ENCODE results near the gene PLCB4. TPM values are rescaled to one million over a fixed set of nuclear protein-coding genes. Genes with fewer than 3 reads are reported as not detected.

The PLCB4 gene
- total and polyA plus RNA-seq, 5 donors = 9.4 to 42.2 (median 27.7) TPM

DNA sequence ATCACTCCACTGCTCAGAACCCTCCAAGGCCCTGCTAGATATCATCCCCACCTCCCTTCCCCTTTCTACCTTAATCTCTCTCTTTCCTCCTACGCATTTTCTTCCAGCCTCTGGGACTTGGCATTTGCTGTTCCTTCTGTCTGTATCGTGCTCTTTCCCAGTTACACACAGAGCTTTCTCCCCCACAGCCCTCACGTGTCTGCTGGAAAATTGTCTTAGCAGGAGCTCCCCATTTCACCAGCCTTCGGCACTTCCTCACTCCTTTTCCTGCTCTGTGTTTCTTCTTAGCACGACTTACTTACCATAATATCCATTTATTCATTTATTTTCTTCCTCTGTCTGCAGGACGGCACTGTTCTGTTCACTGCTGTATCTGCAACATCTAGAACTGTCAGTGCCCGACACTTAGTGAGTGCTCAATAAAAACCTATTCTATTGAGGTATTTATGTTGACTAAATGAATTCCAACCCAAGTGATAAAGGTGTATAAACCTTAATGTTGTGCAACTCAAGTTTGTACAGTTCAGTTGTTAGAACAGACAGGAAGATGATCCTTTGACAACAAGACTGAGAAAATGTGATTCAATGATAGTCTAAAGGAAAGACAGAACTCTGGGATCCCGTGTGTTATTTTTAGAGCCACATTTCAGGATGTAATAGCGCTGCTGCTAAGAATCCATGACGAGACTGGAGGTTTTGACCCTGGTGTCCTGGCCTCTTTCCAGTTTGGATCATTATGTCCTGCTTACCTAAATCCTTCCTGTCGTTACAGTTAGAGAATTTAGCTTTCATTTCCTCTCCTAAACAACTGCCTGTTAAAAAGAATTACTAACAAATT is 275.4 kb downstream of the PLCB4 start:
- WGBS = 29% methylated on average over 11 of the region's 11 CpGs
- H3K9me3 ChIP-seq (ENCODE audit: control insufficient read depth, low read length) = no peaks in the 10 kb centered on the region

DNA sequence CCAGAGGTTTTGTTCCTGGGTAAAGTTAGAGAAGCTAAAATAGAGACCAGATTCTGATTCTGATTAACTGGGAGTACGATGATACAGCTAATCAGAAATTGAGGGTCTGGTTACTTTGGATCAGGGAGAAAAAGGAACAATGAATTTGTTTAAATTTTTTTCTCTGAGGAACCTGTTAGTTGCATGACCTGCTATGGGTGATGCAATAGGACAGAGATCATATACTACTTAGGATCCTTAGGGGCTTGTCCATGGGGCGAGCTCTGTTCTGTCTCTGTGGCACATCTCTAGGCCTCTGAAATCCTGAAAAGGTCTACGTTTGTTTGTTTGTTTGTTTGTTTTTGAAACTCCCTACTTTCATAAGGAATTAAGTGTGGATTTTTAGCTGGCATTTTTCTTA is 279.4 kb downstream of the PLCB4 start:
- ATAC-seq (no peak), DNase-seq (no peak)
- intact Hi-C loops (cut with DNase I) = loop anchor here in 1 of 4 donors (10.0 kb wide), 1 partner anchor 114 kb away; no protein-coding TSS in a partner anchor
- Histone ChIP-seq H3K4me1 (ENCODE audit: control insufficient read depth, insufficient read depth, low read length) (no peaks in the 10 kb centered on the region), H3K27me3 (ENCODE audit: control insufficient read depth, insufficient read depth) (no peaks in the 10 kb centered on the region), H3K4me3 (ENCODE audit: low read length) (no peak overlapping the region), H3K27ac (ENCODE audit: low read length) (no peak overlapping the region), H3K9me3 (ENCODE audit: control insufficient read depth, low read length) (no peaks in the 10 kb centered on the region)
- 64% methylated on average over 3 of the region's 3 CpGs for WGBS

More for the DNA sequence above, 275.4 kb downstream of the PLCB4 start:
- intact Hi-C loops (cut with DNase I) = loop anchor here in 1 of 4 donors (10.0 kb wide), 1 partner anchor 110 kb away; no protein-coding TSS in a partner anchor
- no peaks in the 10 kb centered on the region for H3K4me1 ChIP-seq (ENCODE audit: control insufficient read depth, insufficient read depth, low read length)
- no peak overlapping the region for H3K4me3 ChIP-seq (ENCODE audit: low read length)
- ATAC-seq (peak; percentile 64 to 66), DNase-seq (no peak)
- H3K27ac ChIP-seq (ENCODE audit: low read length) = peak overlapping the region; percentile 3
- H3K27me3 ChIP-seq (ENCODE audit: control insufficient read depth, insufficient read depth) = no peaks in the 10 kb centered on the region

DNA sequence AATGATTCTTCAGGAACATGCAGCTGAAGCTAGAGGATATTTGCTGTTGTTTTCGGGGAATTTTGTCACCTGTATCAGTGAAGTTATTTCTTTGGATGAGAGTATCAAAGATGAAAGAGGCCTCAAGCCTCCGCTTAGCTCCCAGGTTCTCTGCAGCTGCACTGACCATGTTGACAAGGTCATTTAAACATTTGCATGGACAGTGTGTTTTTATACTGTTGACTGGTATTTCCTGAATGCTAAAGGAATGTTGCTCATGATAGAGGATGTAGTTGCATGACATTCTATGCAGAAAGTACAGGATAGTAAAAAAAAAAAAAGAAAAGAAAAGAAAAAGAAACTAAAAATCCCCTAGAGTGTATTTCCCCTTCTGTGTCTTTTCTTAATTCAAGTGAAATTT is 279.9 kb downstream of the PLCB4 start:
- WGBS = 82% methylated on average over 2 of the region's 2 CpGs
- no peaks in the 10 kb centered on the region for H3K4me1 ChIP-seq (ENCODE audit: control insufficient read depth, insufficient read depth, low read length)
- intact Hi-C loops (cut with DNase I) = loop anchor here in 1 of 4 donors (10.0 kb wide), 1 partner anchor 114 kb away; no protein-coding TSS in a partner anchor

DNA sequence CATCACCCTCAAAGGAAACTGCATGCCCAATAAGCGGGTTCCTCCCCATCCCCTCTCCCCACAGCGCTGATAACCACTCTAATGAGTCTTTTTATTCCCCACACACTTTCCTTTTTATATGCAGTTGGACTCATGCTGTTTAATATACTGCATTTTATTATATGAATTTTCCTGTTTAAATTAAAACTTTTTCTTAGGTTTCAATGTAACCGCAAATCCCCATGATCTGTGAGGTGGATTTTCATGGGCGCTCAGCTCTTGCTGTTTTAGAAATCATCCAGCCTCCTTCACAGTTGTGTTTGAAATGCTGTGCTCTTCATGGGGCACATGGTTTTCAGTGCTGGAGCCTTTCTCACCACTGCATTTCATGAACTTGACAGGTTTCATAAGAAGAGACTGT is 280.4 kb downstream of the PLCB4 start:
- 94% methylated on average over 4 of the region's 4 CpGs for WGBS
- no peaks in the 10 kb centered on the region for H3K4me1 ChIP-seq (ENCODE audit: control insufficient read depth, insufficient read depth, low read length)
- H3K27me3 ChIP-seq (ENCODE audit: control insufficient read depth, insufficient read depth) = no peaks in the 10 kb centered on the region
- intact Hi-C loops (cut with DNase I) = loop anchor here in 1 of 4 donors (10.0 kb wide), 1 partner anchor 114 kb away; no protein-coding TSS in a partner anchor
- H3K4me3 ChIP-seq (ENCODE audit: low read length) = no peak overlapping the region
- no peak for ATAC-seq
- no peaks in the 10 kb centered on the region for H3K9me3 ChIP-seq (ENCODE audit: control insufficient read depth, low read length)
- no peak for DNase-seq
- no peak overlapping the region for H3K27ac ChIP-seq (ENCODE audit: low read length)

More for the DNA sequence above, 279.9 kb downstream of the PLCB4 start:
- ATAC-seq (no peak), DNase-seq (no peak)
- Histone ChIP-seq H3K27ac (ENCODE audit: low read length) (no peak overlapping the region), H3K4me3 (ENCODE audit: low read length) (no peak overlapping the region), H3K27me3 (ENCODE audit: control insufficient read depth, insufficient read depth) (no peaks in the 10 kb centered on the region), H3K9me3 (ENCODE audit: control insufficient read depth, low read length) (no peaks in the 10 kb centered on the region)

DNA sequence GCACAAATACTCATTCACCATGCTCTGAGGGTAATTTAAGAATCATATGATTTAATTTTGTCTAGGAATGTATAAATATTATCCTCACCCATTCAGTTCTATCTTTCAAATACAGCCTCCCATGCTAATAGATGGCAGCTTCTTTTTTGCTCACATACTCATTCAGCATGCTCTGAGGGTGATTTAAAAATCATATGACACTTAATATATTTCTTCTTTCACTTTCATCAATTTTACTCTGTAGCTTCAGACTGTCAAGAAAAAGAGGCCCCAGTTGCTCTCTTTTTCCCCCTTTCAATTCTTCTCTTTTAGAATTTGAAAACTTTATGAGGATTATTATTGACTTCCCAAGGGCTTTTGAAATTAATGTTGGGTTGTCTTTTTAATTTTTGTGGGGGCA is 283.9 kb downstream of the PLCB4 start:
- ATAC-seq (no peak), DNase-seq (no peak)
- no peaks in the 10 kb centered on the region for H3K4me1 ChIP-seq (ENCODE audit: control insufficient read depth, insufficient read depth, low read length)
- intact Hi-C loops (cut with DNase I) = loop anchor here in 1 of 4 donors (5.0 kb wide), 1 partner anchor 275 kb away; no protein-coding TSS in a partner anchor
- no peak overlapping the region for H3K27ac ChIP-seq (ENCODE audit: low read length)
- H3K9me3 ChIP-seq (ENCODE audit: control insufficient read depth, low read length) = no peaks in the 10 kb centered on the region
- no peaks in the 10 kb centered on the region for H3K27me3 ChIP-seq (ENCODE audit: control insufficient read depth, insufficient read depth)
- H3K4me3 ChIP-seq (ENCODE audit: low read length) = no peak overlapping the region

DNA sequence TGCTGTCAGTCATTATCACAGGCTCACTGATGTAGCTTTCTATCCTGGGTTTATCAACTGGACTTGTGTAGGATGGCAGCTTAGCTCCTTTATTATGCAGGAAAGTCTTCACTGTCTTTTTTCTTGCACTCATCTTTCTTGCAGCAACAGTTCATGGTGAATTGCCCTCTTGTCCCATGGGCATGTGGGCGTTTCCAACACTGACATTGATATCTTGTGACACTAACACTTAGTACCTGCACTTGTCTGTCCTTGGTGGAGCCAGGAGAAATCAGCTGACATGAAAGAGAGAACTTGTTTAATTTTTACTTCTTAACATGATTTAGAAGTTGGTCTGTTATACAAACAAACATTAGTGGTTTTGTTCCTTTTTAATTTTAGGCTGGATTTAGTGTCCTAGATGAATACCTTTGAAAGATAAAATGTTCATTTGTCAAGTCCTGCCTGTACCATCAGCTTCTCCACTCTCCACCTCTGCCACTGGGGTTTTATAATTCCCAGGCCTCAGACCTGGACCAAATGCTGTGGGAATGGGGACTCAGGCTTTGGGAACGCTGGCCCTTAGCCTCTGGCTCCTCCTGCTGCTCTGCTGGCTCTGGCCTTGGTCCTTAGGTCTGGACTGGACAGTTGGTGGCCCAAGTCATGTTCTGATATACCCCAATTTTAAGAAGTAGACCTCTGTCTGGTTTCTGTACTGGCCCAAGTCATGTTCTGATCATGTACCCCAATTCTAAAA is 284.5 kb downstream of the PLCB4 start:
- H3K27ac ChIP-seq (ENCODE audit: low read length) = no peak overlapping the region
- DNase-seq (no peak), ATAC-seq (peak; percentile 40 to 70)
- H3K9me3 ChIP-seq (ENCODE audit: control insufficient read depth, low read length) = no peaks in the 10 kb centered on the region
- intact Hi-C loops (cut with DNase I) = loop anchor here in 1 of 4 donors (5.0 kb wide), 1 partner anchor 276 kb away; no protein-coding TSS in a partner anchor
- no peaks in the 10 kb centered on the region for H3K4me1 ChIP-seq (ENCODE audit: control insufficient read depth, insufficient read depth, low read length)
- WGBS = 71% methylated on average over 2 of the region's 2 CpGs
- no peak overlapping the region for H3K4me3 ChIP-seq (ENCODE audit: low read length)
- no peaks in the 10 kb centered on the region for H3K27me3 ChIP-seq (ENCODE audit: control insufficient read depth, insufficient read depth)

DNA sequence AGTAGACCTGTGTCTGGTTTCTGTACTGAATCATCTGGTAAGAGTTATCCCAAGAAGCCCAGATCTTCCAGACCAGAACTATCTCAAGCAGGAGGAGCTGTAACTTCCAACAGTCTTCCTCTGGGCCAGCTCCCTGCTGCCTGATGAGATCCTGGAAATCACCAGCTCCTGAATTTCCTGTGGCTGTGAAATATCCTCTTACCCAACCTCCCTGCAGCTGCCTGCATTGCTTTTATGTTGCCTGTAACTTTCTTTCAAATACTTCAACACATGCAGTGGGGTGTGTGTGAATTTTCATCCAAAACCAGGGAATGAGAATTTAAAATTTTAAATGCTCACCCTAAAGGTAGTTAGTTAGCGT is 285.0 kb downstream of the PLCB4 start:
- WGBS = 96% methylated on average over 1 of the region's 1 CpG
- peak in 1 of 2 donors; percentile 24 for ATAC-seq
- H3K4me1 ChIP-seq (ENCODE audit: control insufficient read depth, insufficient read depth, low read length) = no peaks in the 10 kb centered on the region
- H3K27ac ChIP-seq (ENCODE audit: low read length) = no peak overlapping the region
- H3K9me3 ChIP-seq (ENCODE audit: control insufficient read depth, low read length) = no peaks in the 10 kb centered on the region
- H3K27me3 ChIP-seq (ENCODE audit: control insufficient read depth, insufficient read depth) = no peaks in the 10 kb centered on the region
- no peak overlapping the region for H3K4me3 ChIP-seq (ENCODE audit: low read length)
- intact Hi-C loops (cut with DNase I) = loop anchor here in 1 of 4 donors (5.0 kb wide), 1 partner anchor 277 kb away; no protein-coding TSS in a partner anchor
- no peak for DNase-seq

DNA sequence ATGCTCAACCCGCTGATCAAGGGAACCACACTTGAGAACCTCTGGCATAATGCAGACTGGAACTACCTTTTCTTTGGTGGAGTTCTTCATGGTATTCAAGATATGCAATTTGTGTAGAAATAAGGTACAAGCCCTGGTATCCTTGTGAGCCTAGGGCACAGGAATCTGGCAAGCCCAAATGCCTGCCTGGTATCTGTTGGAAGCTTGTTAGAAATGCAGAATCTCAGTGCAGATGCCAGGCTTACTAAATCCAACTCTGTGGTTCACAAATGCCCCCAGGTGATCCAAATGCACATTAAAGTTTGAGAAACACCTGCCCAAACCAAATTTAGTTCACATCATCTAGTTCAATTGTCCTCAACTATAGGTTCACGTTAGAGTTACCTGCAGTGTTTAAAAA is 285.7 kb downstream of the PLCB4 start:
- intact Hi-C loops (cut with DNase I) = loop anchor here in 1 of 4 donors (5.0 kb wide), 1 partner anchor 277 kb away; no protein-coding TSS in a partner anchor
- no peak for DNase-seq
- no peaks in the 10 kb centered on the region for H3K27me3 ChIP-seq (ENCODE audit: control insufficient read depth, insufficient read depth)
- H3K4me1 ChIP-seq (ENCODE audit: control insufficient read depth, insufficient read depth, low read length) = no peaks in the 10 kb centered on the region
- ATAC-seq = no peak
- H3K9me3 ChIP-seq (ENCODE audit: control insufficient read depth, low read length) = no peaks in the 10 kb centered on the region
- H3K4me3 ChIP-seq (ENCODE audit: low read length) = no peak overlapping the region
- no peak overlapping the region for H3K27ac ChIP-seq (ENCODE audit: low read length)
- 91% methylated on average over 2 of the region's 2 CpGs for WGBS

DNA sequence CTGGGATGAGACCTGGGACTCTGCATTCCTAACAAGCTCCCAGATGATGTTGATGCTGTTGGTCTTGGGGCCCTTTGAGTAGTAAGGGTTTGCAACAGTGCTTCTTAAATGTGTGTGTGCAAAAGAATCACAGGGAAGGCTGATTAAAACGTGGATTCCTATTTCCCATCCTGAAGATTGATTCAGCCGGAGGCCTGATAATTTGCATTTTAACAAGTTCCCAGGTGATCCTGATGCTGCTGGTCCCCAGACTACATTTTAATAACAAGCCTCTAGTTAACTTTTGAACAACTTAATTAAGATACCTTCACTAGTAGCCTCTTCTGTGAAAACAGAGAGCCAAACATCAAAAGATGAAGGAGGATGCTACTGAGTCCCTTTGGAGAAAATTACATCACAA is 289.1 kb downstream of the PLCB4 start:
- Histone ChIP-seq H3K4me3 (ENCODE audit: low read length) (no peak overlapping the region), H3K4me1 (ENCODE audit: control insufficient read depth, insufficient read depth, low read length) (no peaks in the 10 kb centered on the region), H3K9me3 (ENCODE audit: control insufficient read depth, low read length) (no peaks in the 10 kb centered on the region), H3K27me3 (ENCODE audit: control insufficient read depth, insufficient read depth) (no peaks in the 10 kb centered on the region), H3K27ac (ENCODE audit: low read length) (no peak overlapping the region)
- intact Hi-C loops (cut with DNase I) = loop anchor here in 1 of 4 donors (5.0 kb wide), 1 partner anchor 291 kb away; the partner anchor contains the start of gene PLCB4
- no peak for DNase-seq
- 92% methylated on average over 2 of the region's 2 CpGs for WGBS
- ATAC-seq = no peak

DNA sequence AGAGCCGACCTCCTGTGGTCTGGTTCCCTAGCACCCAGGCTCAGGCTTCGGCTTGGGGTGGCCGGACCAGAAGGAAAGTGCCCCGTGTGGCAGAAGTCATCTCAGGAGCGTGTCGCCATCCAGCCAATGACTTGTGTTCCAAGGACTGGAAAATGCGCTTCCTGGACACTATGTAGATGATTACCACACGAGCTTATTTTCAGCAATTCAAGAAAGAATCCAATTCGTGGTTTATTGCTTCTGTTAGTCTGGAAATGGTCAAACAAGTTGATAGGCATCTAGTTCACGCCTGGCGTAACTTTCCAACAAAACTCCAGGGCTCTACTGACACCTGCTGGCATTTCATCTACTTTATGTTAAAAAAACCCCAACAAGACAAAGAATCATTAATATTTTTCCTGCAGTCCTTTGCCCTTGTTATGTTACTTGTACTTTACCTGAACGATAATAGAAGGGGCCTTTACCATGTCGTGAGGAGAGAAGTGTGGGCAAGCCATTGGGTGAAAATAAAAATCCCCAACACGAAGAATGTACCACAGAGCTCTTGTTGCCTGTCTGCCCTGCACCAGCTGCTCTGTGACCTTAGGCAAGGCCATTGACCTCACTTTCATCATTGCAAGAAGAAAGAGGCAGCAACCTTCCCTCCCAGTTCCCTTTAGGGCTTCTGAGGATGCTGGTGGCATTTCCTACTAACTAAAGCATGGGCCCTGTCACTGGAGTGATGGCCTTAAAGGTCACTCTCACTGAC is 290.8 kb downstream of the PLCB4 start:
- Histone ChIP-seq H3K4me3 (ENCODE audit: low read length) (no peak overlapping the region), H3K4me1 (ENCODE audit: control insufficient read depth, insufficient read depth, low read length) (no peaks in the 10 kb centered on the region), H3K27ac (ENCODE audit: low read length) (no peak overlapping the region), H3K27me3 (ENCODE audit: control insufficient read depth, insufficient read depth) (no peaks in the 10 kb centered on the region), H3K9me3 (ENCODE audit: control insufficient read depth, low read length) (no peaks in the 10 kb centered on the region)
- intact Hi-C loops (cut with DNase I) = loop anchor here (2.0 to 10.0 kb wide), 8 partner anchors 285 to 575 kb away; partner anchors contain the start of gene PLCB4 (in 1 of the 4)
- ATAC-seq (peak; percentile 73 to 80), DNase-seq (peak; percentile 26 to 70 (median 40))
- 44% methylated on average over 14 of the region's 14 CpGs for WGBS
